HepG2 (cell line): ENCODE measurements around the gene KRTDAP.

Experiments
- CTCF ChIP-seq: sonication (generic); formaldehyde crosslinking; IDR thresholded peaks from 2 replicates; pipeline ENCODE4 v1.5.0; 2020; ENCODE audit warnings: mild to moderate bottlenecking, missing genetic modification reagents, moderate library complexity
- FOXP1 ChIP-seq, 2 experiments: fragments of 450-650 bp in 1 of 2; IDR thresholded peaks; 2 replicates each; pipeline ENCODE4 v1.6.1; 2017 to 2018; ENCODE audit warnings: antibody characterized with exemption in 1 of 2
- IRF2 ChIP-seq: IDR thresholded peaks from 2 replicates; pipeline ENCODE4 v1.6.1; 2018; ENCODE audit warnings: missing genetic modification reagents, missing compliant biosample characterization
- PTBP1 ChIP-seq: fragments of 200-400 bp; formaldehyde crosslinking; IDR thresholded peaks from 2 replicates; pipeline ENCODE4 v1.6.1; 2018; ENCODE audit warnings: low read length, low read depth; ENCODE audit not compliant: poor library complexity, severe bottlenecking
- REXO4 ChIP-seq: sonication (generic); formaldehyde crosslinking; IDR thresholded peaks from 2 replicates; pipeline ENCODE4 v1.8.0; 2022; ENCODE audit warnings: missing genetic modification reagents, mild to moderate bottlenecking, borderline replicate concordance
- RFXANK ChIP-seq: IDR thresholded peaks from 2 replicates; pipeline ENCODE4 v1.6.1; 2016
- THRA ChIP-seq: sonication (generic); formaldehyde crosslinking; IDR thresholded peaks from 2 replicates; pipeline ENCODE4 v1.4.0; 2020; ENCODE audit warnings: missing genetic modification reagents, borderline replicate concordance
- ZBTB26 ChIP-seq: IDR thresholded peaks from 2 replicates; pipeline ENCODE4 v1.6.1; 2016; ENCODE audit warnings: missing compliant biosample characterization, missing genetic modification reagents, borderline replicate concordance
- ZFP36 ChIP-seq: fragments of 150-350 bp; IDR thresholded peaks from 2 replicates; pipeline ENCODE4 v1.6.1; 2018; ENCODE audit warnings: borderline replicate concordance, low read length, low read depth; ENCODE audit not compliant: partially characterized antibody

GRCh38 chr19:35509018-35509652, 18.9 kb upstream of the KRTDAP start:
- TF ChIP-seq PTBP1 (no peak), RFXANK (CRISPR knock-in tag) (no peak), THRA (CRISPR knock-in tag) (no peak), REXO4 (CRISPR knock-in tag) (no peak), FOXP1 (IDR thresholded peaks at IDR 0.05) (no peak), FOXP1 (CRISPR knock-in tag; IDR thresholded peaks at IDR 0.05) (no peak), ZFP36 (no peak), CTCF (CRISPR knock-in tag) (no peak), ZBTB26 (CRISPR knock-in tag) (no peak), IRF2 (CRISPR knock-in tag) (no peak)
